GM12872 (cell line): ENCODE data around the gene PRRG4.

Source experiments
- CTCF ChIP-seq: IDR thresholded peaks from 3 replicates; pipeline ENCODE4 v1.5.1; 2011; ENCODE audit warnings: low read depth, mild to moderate bottlenecking, low read length, moderate library complexity; ENCODE audit not compliant: insufficient read depth

The PRRG4 gene

GRCh38 chr11:32833921-32834320, 4.2 kb downstream of the PRRG4 start:
- TF ChIP-seq CTCF, result no peak

- no peak for TF ChIP-seq CTCF
Measured at GRCh38 chr11:32836946-32837345, 7.2 kb downstream of the PRRG4 start.

- no peak for TF ChIP-seq CTCF
Measured at GRCh38 chr11:32838505-32839274, 9.0 kb downstream of the PRRG4 start.

- TF ChIP-seq CTCF, result no peak
Measured at GRCh38 chr11:32839308-32839707, 9.6 kb downstream of the PRRG4 start.

- TF ChIP-seq CTCF, result no peak
Measured at GRCh38 chr11:32840587-32840986, 10.9 kb downstream of the PRRG4 start.

GRCh38 chr11:32843544-32843943, 13.8 kb downstream of the PRRG4 start:
- TF ChIP-seq CTCF, result no peak

GRCh38 chr11:32847511-32847910, 17.8 kb downstream of the PRRG4 start:
- TF ChIP-seq CTCF, result no peak
